Chondrocyte (in vitro differentiated cells): ENCODE measurements around the gene RPEL1. TPM values are rescaled to one million over a fixed set of nuclear protein-coding genes. Genes with fewer than 3 reads are reported as not detected.
"Not testable (repeated sequence)": the region's sequence is repeated elsewhere in the genome, so short reads cannot be mapped to it uniquely, and the experiment has no call there.

Experiments
- DNase-seq: peaks from one replicate; pipeline ENCODE4 v3.0.0; 2021; ENCODE audit warnings: mixed read lengths, low spot score
- H3K27ac Mint-ChIP-seq: one replicate; pipeline ENCODE4 v1.8.0; 2021; ENCODE audit warnings: mild to moderate bottlenecking, moderate library complexity, mixed read lengths; ENCODE audit not compliant: unreplicated experiment
- H3K27me3 Mint-ChIP-seq: 2 replicates; pipeline ENCODE4 v1.8.0; 2021; ENCODE audit warnings: low read depth, mixed read lengths
- H3K36me3 Mint-ChIP-seq: 2 replicates; pipeline ENCODE4 v1.8.0; 2021; ENCODE audit warnings: low read depth, mixed read lengths
- H3K4me1 Mint-ChIP-seq: 2 replicates; pipeline ENCODE4 v1.8.0; 2021; ENCODE audit warnings: low read depth, mild to moderate bottlenecking, mixed read lengths
- H3K4me3 Mint-ChIP-seq: one replicate; pipeline ENCODE4 v1.8.0; 2021; ENCODE audit warnings: mild to moderate bottlenecking, moderate library complexity, mixed read lengths; ENCODE audit not compliant: unreplicated experiment
- H3K9me3 Mint-ChIP-seq: 2 replicates; pipeline ENCODE4 v1.8.0; 2021; ENCODE audit warnings: low read depth, mixed read lengths
- long read RNA-seq: library from polyadenylated mRNA; stranded (forward); transcript quantifications from one replicate; pipeline ENCODE4 v2.0.0, GENCODE V29; 2021
- total RNA-seq: library from RNA; stranded (reverse); gene quantifications from 3 replicates; pipeline ENCODE4 v1.2.1, GENCODE V29; 2021
- TF ChIP-seq, protein P1 (sequence below): fragments of 200-600 bp; sonication (generic); IDR thresholded peaks from 2 replicates; pipeline ENCODE4 v1.5.0; 2021; ENCODE audit warnings: antibody characterized with exemption, mild to moderate bottlenecking, moderate library complexity

RPEL1 gene
- total RNA-seq: not detected in 3 replicates
- long read RNA-seq: 0 reads

DNA sequence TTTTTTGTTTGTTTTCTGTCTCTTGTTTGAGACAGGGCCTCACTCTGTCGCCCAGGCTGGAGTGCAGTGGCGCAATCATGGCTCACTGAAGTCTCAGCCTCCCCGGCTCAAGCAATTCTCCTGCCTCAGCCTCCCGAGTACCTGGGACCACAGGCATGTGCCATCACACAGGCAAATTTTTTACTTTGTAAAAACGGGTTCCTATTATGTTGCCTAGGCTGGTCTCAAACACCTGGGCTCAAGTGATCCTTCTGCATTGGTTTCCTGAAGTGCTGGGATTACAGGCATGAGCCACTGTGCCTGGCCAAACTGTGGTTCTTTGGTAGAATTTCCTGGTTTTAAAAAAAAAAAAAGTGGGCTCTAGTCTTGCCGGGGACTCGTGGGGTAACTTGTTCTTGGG lies at the start of gene RPEL1:
Gene RPEL1 (plus strand): TSS at position 301 of the 400 bp plus-strand sequence. CDS start 110 bp downstream, outside the sequence.
- not testable (repeated sequence) for H3K27ac Mint-ChIP-seq, H3K9me3 Mint-ChIP-seq, H3K4me3 Mint-ChIP-seq, H3K36me3 Mint-ChIP-seq, H3K27me3 Mint-ChIP-seq, DNase-seq
- H3K4me1 Mint-ChIP-seq: peaks cover 17% of the 10 kb centered on the region

DNA sequence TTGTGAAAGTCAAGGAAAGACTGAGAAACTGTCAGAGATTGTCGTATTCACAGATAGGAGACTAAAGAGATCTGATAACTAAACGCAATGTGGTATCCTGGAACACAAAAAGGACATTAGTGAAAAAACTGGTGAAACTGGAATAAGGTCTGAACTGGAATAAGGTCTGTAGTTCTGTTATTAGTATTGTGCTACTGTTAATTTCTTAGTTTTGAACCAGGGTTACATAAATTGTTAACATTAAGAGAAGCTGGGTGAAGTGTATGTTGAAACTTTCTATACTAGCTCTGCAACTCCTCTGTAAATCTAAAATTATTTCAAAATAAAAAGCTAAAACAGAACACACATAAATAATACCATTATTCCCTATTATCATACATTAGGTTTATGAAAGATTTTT lies 49.2 kb upstream of the RPEL1 start:
- peaks cover 23% of the 10 kb centered on the region for H3K4me1 Mint-ChIP-seq
- no peak overlapping the region for H3K4me3 Mint-ChIP-seq
- TF ChIP-seq, protein P1, sequence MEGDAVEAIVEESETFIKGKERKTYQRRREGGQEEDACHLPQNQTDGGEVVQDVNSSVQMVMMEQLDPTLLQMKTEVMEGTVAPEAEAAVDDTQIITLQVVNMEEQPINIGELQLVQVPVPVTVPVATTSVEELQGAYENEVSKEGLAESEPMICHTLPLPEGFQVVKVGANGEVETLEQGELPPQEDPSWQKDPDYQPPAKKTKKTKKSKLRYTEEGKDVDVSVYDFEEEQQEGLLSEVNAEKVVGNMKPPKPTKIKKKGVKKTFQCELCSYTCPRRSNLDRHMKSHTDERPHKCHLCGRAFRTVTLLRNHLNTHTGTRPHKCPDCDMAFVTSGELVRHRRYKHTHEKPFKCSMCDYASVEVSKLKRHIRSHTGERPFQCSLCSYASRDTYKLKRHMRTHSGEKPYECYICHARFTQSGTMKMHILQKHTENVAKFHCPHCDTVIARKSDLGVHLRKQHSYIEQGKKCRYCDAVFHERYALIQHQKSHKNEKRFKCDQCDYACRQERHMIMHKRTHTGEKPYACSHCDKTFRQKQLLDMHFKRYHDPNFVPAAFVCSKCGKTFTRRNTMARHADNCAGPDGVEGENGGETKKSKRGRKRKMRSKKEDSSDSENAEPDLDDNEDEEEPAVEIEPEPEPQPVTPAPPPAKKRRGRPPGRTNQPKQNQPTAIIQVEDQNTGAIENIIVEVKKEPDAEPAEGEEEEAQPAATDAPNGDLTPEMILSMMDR: no peak
- H3K27ac Mint-ChIP-seq: no peak overlapping the region
- H3K36me3 Mint-ChIP-seq: no peaks in the 10 kb centered on the region
- no peak for DNase-seq
- H3K9me3 Mint-ChIP-seq: no peaks in the 10 kb centered on the region
- no peaks in the 10 kb centered on the region for H3K27me3 Mint-ChIP-seq

DNA sequence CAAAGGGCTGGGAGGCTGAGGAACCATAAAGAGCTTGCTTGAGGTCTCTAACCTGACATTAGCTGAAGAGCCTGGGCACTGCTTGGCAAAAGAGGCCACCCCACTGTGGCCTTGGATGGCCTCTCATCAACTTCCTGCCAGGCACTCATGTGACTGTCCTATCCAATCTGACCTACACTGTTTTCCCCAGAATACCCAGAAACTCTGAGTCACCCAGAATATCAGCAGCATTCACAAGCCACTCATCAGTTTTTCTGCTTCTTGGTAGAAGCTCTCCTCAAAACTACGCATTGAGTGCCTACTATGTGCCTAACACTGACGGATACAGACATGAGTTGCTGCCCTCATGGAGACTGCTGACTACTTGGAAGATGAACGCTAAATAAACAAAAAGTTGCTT lies 48.5 kb upstream of the RPEL1 start:
- TF ChIP-seq, protein P1: no peak
- DNase-seq: no peak
- Mint-ChIP-seq H3K27me3 (no peaks in the 10 kb centered on the region), H3K4me3 (no peak overlapping the region), H3K9me3 (no peaks in the 10 kb centered on the region), H3K36me3 (no peaks in the 10 kb centered on the region), H3K4me1 (peaks cover 17% of the 10 kb centered on the region), H3K27ac (no peak overlapping the region)

DNA sequence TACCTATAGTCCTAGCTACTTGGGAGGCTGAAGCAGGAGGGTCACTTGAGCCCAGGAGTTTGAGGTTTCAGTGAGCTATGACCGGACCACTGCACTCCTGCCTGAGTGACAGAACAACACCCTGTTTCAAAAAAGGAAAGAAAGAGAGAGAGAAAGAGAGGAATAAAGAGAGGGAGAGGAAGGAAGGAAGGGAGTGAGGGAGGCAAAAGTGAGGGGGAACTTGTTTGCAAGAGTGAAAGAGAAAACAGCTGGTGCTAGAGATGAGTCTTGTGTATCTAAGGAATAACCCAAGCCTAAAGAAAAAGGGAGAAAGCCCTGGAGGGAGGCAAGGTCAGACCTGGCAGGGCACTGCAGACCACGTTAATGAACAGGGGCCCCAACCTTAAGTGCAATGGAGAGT lies 47.8 kb upstream of the RPEL1 start:
- DNase-seq: no peak
- no peak overlapping the region for H3K4me3 Mint-ChIP-seq
- H3K9me3 Mint-ChIP-seq: no peaks in the 10 kb centered on the region
- no peaks in the 10 kb centered on the region for H3K36me3 Mint-ChIP-seq
- H3K4me1 Mint-ChIP-seq: peaks cover 16% of the 10 kb centered on the region
- H3K27me3 Mint-ChIP-seq: no peaks in the 10 kb centered on the region
- no peak overlapping the region for H3K27ac Mint-ChIP-seq
- TF ChIP-seq, protein P1: no peak

DNA sequence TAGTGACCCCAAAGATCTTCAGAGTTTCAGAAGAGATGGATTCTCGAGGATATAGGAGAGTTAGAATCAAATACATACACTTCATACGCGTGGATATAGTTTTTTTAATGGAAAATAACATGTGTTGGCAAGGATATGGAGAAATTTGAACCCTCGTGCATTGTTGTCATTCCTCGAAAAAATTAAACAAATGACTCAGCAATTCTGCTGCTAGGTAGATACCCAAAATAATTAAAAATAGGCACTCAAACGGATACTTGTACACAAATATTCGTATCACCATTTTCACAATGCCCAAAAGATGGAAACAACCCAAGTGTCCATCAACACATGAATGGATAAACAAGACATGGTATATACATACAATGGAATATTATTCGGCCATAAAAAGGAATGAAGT lies 47.0 kb upstream of the RPEL1 start:
- DNase-seq: no peak
- no peaks in the 10 kb centered on the region for H3K9me3 Mint-ChIP-seq
- TF ChIP-seq, protein P1: no peak
- H3K36me3 Mint-ChIP-seq: no peaks in the 10 kb centered on the region
- H3K4me3 Mint-ChIP-seq: no peak overlapping the region
- no peaks in the 10 kb centered on the region for H3K27me3 Mint-ChIP-seq
- H3K4me1 Mint-ChIP-seq: peaks cover 11% of the 10 kb centered on the region
- H3K27ac Mint-ChIP-seq: no peak overlapping the region

DNA sequence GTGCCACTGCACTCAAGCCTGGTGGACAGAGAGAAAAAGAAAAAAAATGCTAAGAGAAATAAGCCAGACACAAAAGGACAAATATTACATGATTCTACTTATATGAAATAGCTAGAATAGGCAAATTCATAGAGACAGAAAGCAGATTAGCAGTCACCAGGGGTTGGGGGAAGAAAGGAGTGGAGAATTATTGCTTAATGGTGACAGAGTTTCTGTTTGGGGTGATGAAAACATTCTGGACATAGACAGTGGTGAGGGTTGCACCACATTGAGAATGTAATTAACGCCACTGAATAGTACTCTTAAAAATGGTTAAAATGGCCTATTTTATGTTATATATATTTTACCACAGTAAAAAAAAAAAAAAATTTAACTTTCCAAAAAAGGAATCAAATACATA lies 46.2 kb upstream of the RPEL1 start:
- H3K4me1 Mint-ChIP-seq: peaks cover 8% of the 10 kb centered on the region
- no peak for DNase-seq
- H3K4me3 Mint-ChIP-seq: no peak overlapping the region
- TF ChIP-seq, protein P1: no peak
- no peak overlapping the region for H3K27ac Mint-ChIP-seq
- H3K27me3 Mint-ChIP-seq: no peaks in the 10 kb centered on the region
- H3K36me3 Mint-ChIP-seq: no peaks in the 10 kb centered on the region
- H3K9me3 Mint-ChIP-seq: no peaks in the 10 kb centered on the region
